ENCODE measurements around the gene OR5T3.
"Not testable (repeated sequence)": the region's sequence is repeated elsewhere in the genome, so short reads cannot be mapped to it uniquely, and the experiment has no call there.

Gene OR5T3

DNA sequence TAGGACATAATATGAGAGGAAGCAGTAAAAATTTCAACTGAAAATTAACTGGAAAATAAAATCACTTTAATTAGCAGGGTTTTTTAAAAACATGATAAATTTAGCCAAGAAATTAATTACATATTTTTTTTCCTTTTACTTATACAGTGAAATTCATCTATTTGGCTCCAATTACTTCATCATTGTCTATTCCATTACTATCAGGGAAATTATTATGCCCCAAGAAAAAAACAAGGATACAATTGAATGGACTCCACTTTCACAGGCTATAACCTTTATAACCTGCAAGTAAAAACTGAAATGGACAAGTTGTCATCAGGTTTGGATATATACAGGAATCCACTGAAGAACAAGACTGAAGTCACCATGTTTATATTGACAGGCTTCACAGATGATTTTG lies at the start of gene OR5T3:
Gene OR5T3 (plus strand): TSS at position 301 of the 400 bp plus-strand sequence. CDS start 0 bp downstream, at position 301.
- H3K79me2 ChIP-seq (ENCODE audit: control insufficient read depth, insufficient read depth, low read length, unreplicated experiment), result no peaks in the 10 kb centered on the region
- H3K27me3 ChIP-seq (ENCODE audit: insufficient read depth, low read length), result no peaks in the 10 kb centered on the region
- no peak within 1 kb of the TSS for H3K4me3 ChIP-seq (ENCODE audit: low read depth, low read length)
- H2AFZ ChIP-seq (ENCODE audit: low read length, unreplicated experiment), result no peak within 1 kb of the TSS
- no peak within 1 kb of the TSS for H3K27ac ChIP-seq (ENCODE audit: low read depth, low read length)
- no peaks in the 10 kb centered on the region for H3K4me1 ChIP-seq (ENCODE audit: control insufficient read depth, insufficient read depth, low read length, unreplicated experiment)
- H3K36me3 ChIP-seq (ENCODE audit: insufficient read depth, low read length), result no peaks in the 10 kb centered on the region

DNA sequence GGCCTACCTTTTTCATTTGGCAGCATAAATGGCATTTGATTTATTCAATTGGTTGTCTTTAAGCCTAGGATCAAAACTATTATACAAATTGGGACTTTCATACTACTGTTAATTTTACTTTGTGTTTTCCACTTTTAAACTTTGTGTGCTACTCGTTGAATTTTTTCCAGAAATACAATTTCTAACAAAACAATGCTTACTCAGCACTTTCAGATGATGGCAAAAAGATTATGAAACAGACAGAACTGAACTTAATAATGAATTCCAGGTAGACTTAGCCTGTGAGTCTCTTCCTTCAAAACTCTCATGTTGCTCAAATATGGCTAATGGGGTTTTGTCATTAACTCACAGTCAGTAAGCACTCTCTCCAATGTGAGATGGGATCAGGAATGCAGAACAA lies 44.3 kb upstream of the OR5T3 start:
- Histone ChIP-seq H3K4me3 (ENCODE audit: low read depth, low read length) (no peak overlapping the region), H3K4me1 (ENCODE audit: control insufficient read depth, insufficient read depth, low read length, unreplicated experiment) (no peaks in the 10 kb centered on the region), H3K79me2 (ENCODE audit: control insufficient read depth, insufficient read depth, low read length, unreplicated experiment) (no peaks in the 10 kb centered on the region), H2AFZ (ENCODE audit: low read length, unreplicated experiment) (no peak overlapping the region), H3K36me3 (ENCODE audit: insufficient read depth, low read length) (no peaks in the 10 kb centered on the region), H3K27ac (ENCODE audit: low read depth, low read length) (no peak overlapping the region), H3K27me3 (ENCODE audit: insufficient read depth, low read length) (no peaks in the 10 kb centered on the region)

DNA sequence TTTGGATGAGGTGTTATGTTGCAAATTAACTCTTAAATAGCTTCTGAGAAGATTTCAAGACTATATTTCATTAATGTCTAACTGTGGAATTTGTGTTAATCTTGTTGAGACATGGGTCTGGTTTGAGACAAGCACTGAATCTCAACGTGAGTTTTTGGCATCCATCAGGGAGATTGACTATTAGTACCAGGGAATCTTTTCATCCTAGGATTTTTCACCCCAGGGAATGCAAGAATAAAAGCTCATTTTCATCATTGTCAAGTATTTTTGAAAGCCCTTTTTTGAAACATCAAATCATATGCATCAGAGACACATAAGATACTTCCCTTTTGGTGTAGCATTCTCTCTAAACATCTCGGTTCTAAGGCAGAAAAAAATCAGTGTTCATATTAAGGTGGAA lies 37.5 kb upstream of the OR5T3 start:
- Histone ChIP-seq H2AFZ (ENCODE audit: low read length, unreplicated experiment) (no peak overlapping the region), H3K27me3 (ENCODE audit: insufficient read depth, low read length) (no peaks in the 10 kb centered on the region), H3K79me2 (ENCODE audit: control insufficient read depth, insufficient read depth, low read length, unreplicated experiment) (no peaks in the 10 kb centered on the region), H3K4me1 (ENCODE audit: control insufficient read depth, insufficient read depth, low read length, unreplicated experiment) (no peaks in the 10 kb centered on the region), H3K27ac (ENCODE audit: low read depth, low read length) (no peak overlapping the region), H3K36me3 (ENCODE audit: insufficient read depth, low read length) (no peaks in the 10 kb centered on the region), H3K4me3 (ENCODE audit: low read depth, low read length) (no peak overlapping the region)

DNA sequence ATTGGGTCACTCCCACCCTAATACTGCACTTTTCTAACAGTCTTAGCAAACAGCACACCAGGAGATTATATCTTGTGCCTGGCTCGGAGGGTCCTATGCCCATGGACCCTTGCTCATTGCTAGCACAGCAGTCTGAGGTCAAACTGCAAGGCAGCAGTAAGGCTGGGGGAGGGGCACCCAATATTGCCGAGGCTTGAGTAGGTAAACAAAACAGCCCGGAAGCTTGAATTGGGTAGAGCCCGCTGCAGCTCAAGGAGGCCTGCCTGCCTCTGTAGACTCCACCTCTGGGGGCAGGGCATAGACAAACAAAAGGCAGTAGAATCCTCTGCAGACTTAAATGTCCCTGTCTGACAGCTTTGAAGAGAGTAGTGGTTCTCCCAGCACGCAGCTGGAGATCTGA lies 32.3 kb upstream of the OR5T3 start:
- H3K27ac ChIP-seq (ENCODE audit: low read depth, low read length); H3K27me3 ChIP-seq (ENCODE audit: insufficient read depth, low read length); H3K36me3 ChIP-seq (ENCODE audit: insufficient read depth, low read length); H3K79me2 ChIP-seq (ENCODE audit: control insufficient read depth, insufficient read depth, low read length, unreplicated experiment); H3K4me1 ChIP-seq (ENCODE audit: control insufficient read depth, insufficient read depth, low read length, unreplicated experiment); H2AFZ ChIP-seq (ENCODE audit: low read length, unreplicated experiment); H3K4me3 ChIP-seq (ENCODE audit: low read depth, low read length): not testable (repeated sequence)

DNA sequence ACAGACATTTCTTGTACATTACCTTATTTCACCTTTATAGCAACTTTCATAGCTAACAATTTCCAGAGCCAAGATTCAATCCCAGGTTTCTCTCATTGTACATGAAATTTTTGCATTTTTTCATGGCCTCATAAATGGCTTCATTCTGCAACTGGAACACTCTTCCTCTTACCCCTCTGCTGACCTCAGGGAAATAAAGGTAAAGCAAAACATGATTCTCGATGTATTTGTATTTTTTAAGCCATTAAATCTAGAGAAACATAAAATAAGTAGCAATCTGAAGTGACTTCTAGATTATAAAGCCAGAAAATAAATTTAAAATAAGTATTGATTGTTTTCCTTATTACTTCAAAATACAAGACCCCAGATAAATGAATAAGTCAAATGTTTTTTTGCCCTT lies 17.9 kb upstream of the OR5T3 start, which contains the start of gene OR5T2:
Gene OR5T2 (minus strand): TSS at position 101 of the 400 bp plus-strand sequence. CDS start 1,193 bp downstream, outside the sequence.
- no peaks in the 10 kb centered on the region for H3K27me3 ChIP-seq (ENCODE audit: insufficient read depth, low read length)
- H3K79me2 ChIP-seq (ENCODE audit: control insufficient read depth, insufficient read depth, low read length, unreplicated experiment), result no peaks in the 10 kb centered on the region
- no peak within 1 kb of the TSS for H3K4me3 ChIP-seq (ENCODE audit: low read depth, low read length)
- no peaks in the 10 kb centered on the region for H3K36me3 ChIP-seq (ENCODE audit: insufficient read depth, low read length)
- H2AFZ ChIP-seq (ENCODE audit: low read length, unreplicated experiment), result no peak within 1 kb of the TSS
- no peaks in the 10 kb centered on the region for H3K4me1 ChIP-seq (ENCODE audit: control insufficient read depth, insufficient read depth, low read length, unreplicated experiment)
- H3K27ac ChIP-seq (ENCODE audit: low read depth, low read length), result no peak within 1 kb of the TSS

DNA sequence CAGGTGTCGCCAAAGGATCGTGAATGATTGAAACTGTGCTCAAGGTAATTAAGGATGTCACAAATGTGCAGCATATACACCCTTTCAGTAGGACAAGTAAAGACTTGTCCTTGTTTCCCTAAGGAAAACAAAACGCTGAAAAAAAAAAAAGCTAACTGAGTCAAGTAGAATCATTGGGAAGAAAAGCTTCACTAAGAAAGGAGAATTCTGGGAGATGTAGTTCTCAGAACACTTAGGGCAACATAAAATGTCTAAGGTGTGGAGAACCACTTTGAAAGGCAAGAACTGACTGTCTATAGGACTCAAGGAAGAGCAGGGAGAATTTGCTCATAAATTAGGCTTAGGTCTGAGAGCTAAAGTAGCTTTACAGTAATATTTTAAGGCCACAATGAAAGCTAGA lies 19.0 kb downstream of the OR5T3 start:
- H3K27ac ChIP-seq (ENCODE audit: low read depth, low read length), result no peak overlapping the region
- H2AFZ ChIP-seq (ENCODE audit: low read length, unreplicated experiment), result no peak overlapping the region
- no peaks in the 10 kb centered on the region for H3K4me1 ChIP-seq (ENCODE audit: control insufficient read depth, insufficient read depth, low read length, unreplicated experiment)
- H3K36me3 ChIP-seq (ENCODE audit: insufficient read depth, low read length), result no peaks in the 10 kb centered on the region
- no peaks in the 10 kb centered on the region for H3K79me2 ChIP-seq (ENCODE audit: control insufficient read depth, insufficient read depth, low read length, unreplicated experiment)
- no peak overlapping the region for H3K4me3 ChIP-seq (ENCODE audit: low read depth, low read length)
- no peaks in the 10 kb centered on the region for H3K27me3 ChIP-seq (ENCODE audit: insufficient read depth, low read length)

DNA sequence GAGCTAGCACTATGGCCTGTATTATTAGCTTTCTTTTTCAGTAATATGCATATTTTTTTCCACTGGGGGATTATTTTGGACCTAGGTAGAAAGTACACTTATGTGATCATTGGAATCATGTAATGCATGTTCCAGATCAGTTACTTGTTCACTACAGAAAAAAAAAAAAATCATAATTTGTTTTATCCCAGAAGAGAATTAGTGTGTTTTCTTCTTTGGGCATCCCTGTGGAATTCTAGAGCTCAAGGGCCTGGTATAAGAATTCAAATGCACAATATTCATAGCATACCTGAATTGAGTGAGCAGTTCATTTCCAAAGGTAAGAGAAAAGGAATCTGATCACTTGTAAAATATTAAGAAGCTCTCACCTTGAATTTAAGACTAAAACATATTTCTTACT lies 21.8 kb downstream of the OR5T3 start, which contains the start of gene OR5T1:
Gene OR5T1 (plus strand): TSS at position 301 of the 400 bp plus-strand sequence. CDS start 1,485 bp downstream, outside the sequence.
- Histone ChIP-seq H3K79me2 (ENCODE audit: control insufficient read depth, insufficient read depth, low read length, unreplicated experiment) (no peaks in the 10 kb centered on the region), H3K4me3 (ENCODE audit: low read depth, low read length) (no peak within 1 kb of the TSS), H2AFZ (ENCODE audit: low read length, unreplicated experiment) (no peak within 1 kb of the TSS), H3K4me1 (ENCODE audit: control insufficient read depth, insufficient read depth, low read length, unreplicated experiment) (no peaks in the 10 kb centered on the region), H3K27me3 (ENCODE audit: insufficient read depth, low read length) (no peaks in the 10 kb centered on the region), H3K36me3 (ENCODE audit: insufficient read depth, low read length) (no peaks in the 10 kb centered on the region), H3K27ac (ENCODE audit: low read depth, low read length) (no peak within 1 kb of the TSS)

DNA sequence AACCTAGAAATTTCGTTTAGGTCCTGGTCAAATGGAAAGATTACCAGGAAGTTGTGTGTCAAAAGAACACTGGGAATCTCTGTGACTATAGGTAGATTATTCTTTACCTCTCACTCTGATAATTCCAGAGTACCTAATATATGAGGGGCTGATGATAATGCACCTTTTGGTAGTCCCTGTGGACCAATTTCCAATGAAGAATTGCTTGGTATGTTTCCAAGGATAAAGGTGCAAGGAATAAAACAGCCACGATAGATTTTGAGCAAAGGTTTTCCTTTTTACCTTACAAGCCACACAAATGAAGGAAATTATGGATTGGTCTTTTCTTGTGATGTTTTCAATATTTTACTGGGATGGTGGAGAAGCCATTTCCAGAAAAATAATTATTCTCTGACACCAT lies 40.1 kb downstream of the OR5T3 start, which contains the start of gene OR8H1:
Gene OR8H1 (minus strand): TSS at position 101 of the 400 bp plus-strand sequence. CDS start 1,192 bp downstream, outside the sequence.
- Histone ChIP-seq H3K27me3 (ENCODE audit: insufficient read depth, low read length) (no peaks in the 10 kb centered on the region), H3K4me3 (ENCODE audit: low read depth, low read length) (no peak within 1 kb of the TSS), H2AFZ (ENCODE audit: low read length, unreplicated experiment) (no peak within 1 kb of the TSS), H3K27ac (ENCODE audit: low read depth, low read length) (no peak within 1 kb of the TSS), H3K36me3 (ENCODE audit: insufficient read depth, low read length) (no peaks in the 10 kb centered on the region), H3K79me2 (ENCODE audit: control insufficient read depth, insufficient read depth, low read length, unreplicated experiment) (no peaks in the 10 kb centered on the region), H3K4me1 (ENCODE audit: control insufficient read depth, insufficient read depth, low read length, unreplicated experiment) (no peaks in the 10 kb centered on the region)

DNA sequence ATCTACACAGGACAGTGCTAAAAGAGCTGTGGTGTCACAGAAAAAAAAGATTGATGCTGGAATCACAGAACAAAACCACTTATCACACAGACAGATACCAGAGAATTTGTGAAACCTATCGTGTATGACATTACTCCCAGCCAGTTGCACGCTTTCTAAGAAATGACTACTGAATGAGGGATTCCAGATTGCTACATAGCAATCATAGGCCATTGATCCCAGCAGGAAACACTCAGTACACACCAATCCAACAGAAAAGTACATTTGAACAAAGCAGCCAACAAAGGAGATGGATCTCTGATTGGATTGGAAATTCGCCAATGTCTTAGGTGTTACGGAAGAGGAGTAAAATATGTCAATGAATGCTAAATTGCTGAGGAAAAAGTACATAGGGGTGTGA lies 44.8 kb downstream of the OR5T3 start:
- H3K79me2 ChIP-seq (ENCODE audit: control insufficient read depth, insufficient read depth, low read length, unreplicated experiment), result no peaks in the 10 kb centered on the region
- no peaks in the 10 kb centered on the region for H3K36me3 ChIP-seq (ENCODE audit: insufficient read depth, low read length)
- H3K4me1 ChIP-seq (ENCODE audit: control insufficient read depth, insufficient read depth, low read length, unreplicated experiment), result no peaks in the 10 kb centered on the region
- no peaks in the 10 kb centered on the region for H3K27me3 ChIP-seq (ENCODE audit: insufficient read depth, low read length)
- no peak overlapping the region for H3K4me3 ChIP-seq (ENCODE audit: low read depth, low read length)
- H3K27ac ChIP-seq (ENCODE audit: low read depth, low read length), result no peak overlapping the region
- H2AFZ ChIP-seq (ENCODE audit: low read length, unreplicated experiment), result no peak overlapping the region
